ENCODE data around the gene OLFML1. TPM values are rescaled to one million over a fixed set of nuclear protein-coding genes. Genes with fewer than 3 reads are reported as not detected.

Gene OLFML1
- total RNA-seq, 1 experiment from 2014 or later = not detected

GRCh38 chr11:7451520-7451919 is 33.8 kb upstream of the OLFML1 start:
- ATAC-seq = peak; percentile 20; the same call in 1 of the 2 replicates

GRCh38 chr11:7451952-7452494 is 33.3 kb upstream of the OLFML1 start:
- ATAC-seq (no peak), DNase-seq (ENCODE audit: low spot score) (no peak)
- ChIA-PET POLR2A (no interaction called here), CTCF (interaction anchor here (0.7 to 1.7 kb wide), 4 partner anchors 119 to 243 kb away, joined by 3 to 5 read pairs (median 4); no protein-coding TSS in a partner anchor)
- TF ChIP-seq CDX4 (CRISPR knock-in tag; IDR thresholded peaks at IDR 0.05; ENCODE audit: borderline replicate concordance) (no peak), ZNF232 (CRISPR knock-in tag; IDR thresholded peaks at IDR 0.05) (no peak), TEAD4 (CRISPR knock-in tag; IDR thresholded peaks at IDR 0.05) (no peak)
- no peaks in the 10 kb centered on the region for H3K9me3 Mint-ChIP-seq
- H3K27me3 Mint-ChIP-seq (ENCODE audit: low read depth) = no peaks in the 10 kb centered on the region; the same call in 1 of the 2 replicates
- H3K4me3 Mint-ChIP-seq = no peak overlapping the region
- H3K27ac Mint-ChIP-seq = no peak overlapping the region
- no peaks in the 10 kb centered on the region for H3K36me3 Mint-ChIP-seq
- H3K4me1 Mint-ChIP-seq = peaks cover 21% of the 10 kb centered on the region

More at GRCh38 chr11:7451520-7451919, 33.8 kb upstream of the OLFML1 start:
- no peak overlapping the region for H3K4me3 Mint-ChIP-seq
- H3K36me3 Mint-ChIP-seq = no peaks in the 10 kb centered on the region
- H3K4me1 Mint-ChIP-seq = peaks cover 21% of the 10 kb centered on the region
- no peaks in the 10 kb centered on the region; the same call in 1 of the 2 replicates for H3K27me3 Mint-ChIP-seq (ENCODE audit: low read depth)
- POLR2A ChIA-PET = no interaction called here
- no peak for DNase-seq (ENCODE audit: low spot score)
- H3K27ac Mint-ChIP-seq = no peak overlapping the region
- CTCF ChIA-PET = interaction anchor here (0.7 to 1.7 kb wide), 7 partner anchors 9 to 243 kb away, joined by 3 to 5 read pairs (median 3); no protein-coding TSS in a partner anchor
- H3K9me3 Mint-ChIP-seq = no peaks in the 10 kb centered on the region
- TF ChIP-seq ZBTB21 (CRISPR knock-in tag; IDR thresholded peaks at IDR 0.05; ENCODE audit: borderline replicate concordance) (no peak), ATF6 (CRISPR knock-in tag; IDR thresholded peaks at IDR 0.05) (no peak), SMAD4 (CRISPR knock-in tag; IDR thresholded peaks at IDR 0.05) (no peak), SOX15 (CRISPR knock-in tag; IDR thresholded peaks at IDR 0.05) (no peak), HMGXB4 (CRISPR knock-in tag; IDR thresholded peaks at IDR 0.05) (no peak), FOXK1 (CRISPR knock-in tag; IDR thresholded peaks at IDR 0.05) (no peak)

- peaks cover 14% of the 10 kb centered on the region for H3K4me1 Mint-ChIP-seq
- no peak overlapping the region for H3K4me3 Mint-ChIP-seq
- ChIA-PET POLR2A (no interaction called here), CTCF (interaction anchor here (1.2 to 1.4 kb wide), 2 partner anchors 12 to 357 kb away, joined by 3 to 7 read pairs; no protein-coding TSS in a partner anchor)
- H3K27me3 Mint-ChIP-seq (ENCODE audit: low read depth) = no peaks in the 10 kb centered on the region; the same call in 1 of the 2 replicates
- TF ChIP-seq ZNF317 (CRISPR knock-in tag; IDR thresholded peaks at IDR 0.05; ENCODE audit: borderline replicate concordance, low read depth) = no peak
- TF ChIP-seq CREB1 (CRISPR knock-in tag; IDR thresholded peaks at IDR 0.05) = no peak
- TF ChIP-seq NFATC4 (CRISPR knock-in tag; IDR thresholded peaks at IDR 0.05) = no peak
- TF ChIP-seq NR3C1 (CRISPR knock-in tag; conservative IDR thresholded peaks at IDR 0.05; ENCODE audit: low read depth) = no peak
- TF ChIP-seq ZNF138 (CRISPR knock-in tag; conservative IDR thresholded peaks at IDR 0.05) = no peak
- TF ChIP-seq ZNF416 (CRISPR knock-in tag; IDR thresholded peaks at IDR 0.05) = no peak
- no peak for TF ChIP-seq ZNF232 (CRISPR knock-in tag; IDR thresholded peaks at IDR 0.05)
- no peak overlapping the region for H3K27ac Mint-ChIP-seq
- H3K9me3 Mint-ChIP-seq = no peaks in the 10 kb centered on the region
- no peak for ATAC-seq
- H3K36me3 Mint-ChIP-seq = no peaks in the 10 kb centered on the region
- no peak for DNase-seq (ENCODE audit: low spot score)
Measured at GRCh38 chr11:7454854-7455253, 30.5 kb upstream of the OLFML1 start.

- Mint-ChIP-seq H3K9me3 (no peaks in the 10 kb centered on the region), H3K27ac (no peak overlapping the region), H3K4me3 (no peak overlapping the region), H3K36me3 (no peaks in the 10 kb centered on the region), H3K4me1 (no peaks in the 10 kb centered on the region), H3K27me3 (ENCODE audit: low read depth) (no peaks in the 10 kb centered on the region; the same call in 1 of the 2 replicates)
- DNase-seq (ENCODE audit: low spot score) (no peak), ATAC-seq (no peak)
- ChIA-PET CTCF (interaction anchor here (0.6 kb wide), 1 partner anchor 237 kb away, joined by 4 read pairs; no protein-coding TSS in a partner anchor), POLR2A (no interaction called here)
- no peak for TF ChIP-seq HMGXB4 (CRISPR knock-in tag; IDR thresholded peaks at IDR 0.05)
- TF ChIP-seq HMGA2 (CRISPR knock-in tag; IDR thresholded peaks at IDR 0.05) = no peak
- no peak for TF ChIP-seq OVOL2 (CRISPR knock-in tag; IDR thresholded peaks at IDR 0.05; ENCODE audit: borderline replicate concordance)
- TF ChIP-seq JUN (CRISPR knock-in tag; IDR thresholded peaks at IDR 0.05) = no peak
- TF ChIP-seq TEAD4 (CRISPR knock-in tag; IDR thresholded peaks at IDR 0.05) = no peak
Measured at GRCh38 chr11:7457211-7457610, 28.1 kb upstream of the OLFML1 start.
